NCI-H524 (cell line): ENCODE results near the gene BCO1.

Experiments
- DNase-seq, 2 experiments: peaks; one replicate each; lab custom pipeline; 2025; lab: John Stamatoyannopoulos, UW

Gene BCO1

GRCh38 chr16:81318711-81319110 lies 80.2 kb downstream of the BCO1 start:
- no peak for DNase-seq

- DNase-seq = no peak
Observed at GRCh38 chr16:81319221-81319912, 80.9 kb downstream of the BCO1 start.

DNA sequence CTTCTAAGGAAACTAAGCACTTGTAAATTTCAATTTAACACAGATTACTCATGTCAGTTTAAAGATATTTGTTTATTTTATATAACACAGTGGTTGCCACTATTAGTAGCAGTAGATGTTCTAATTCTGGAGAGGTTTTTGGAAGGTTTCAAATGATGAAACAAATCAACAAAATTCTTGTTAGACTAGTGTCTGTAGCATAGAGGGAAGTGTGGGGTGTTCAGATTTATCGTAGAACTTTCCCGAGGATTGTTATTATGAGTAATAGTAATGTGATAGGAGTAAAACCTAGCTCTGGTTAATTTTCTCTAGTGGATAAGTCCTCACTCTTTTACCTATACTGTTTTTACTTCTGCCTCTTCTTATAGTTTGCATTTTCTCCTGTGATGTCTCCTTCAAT lies 82.5 kb downstream of the BCO1 start:
- DNase-seq = no peak

- no peak for DNase-seq
Observed at GRCh38 chr16:81321536-81321935, 83.0 kb downstream of the BCO1 start.

DNA sequence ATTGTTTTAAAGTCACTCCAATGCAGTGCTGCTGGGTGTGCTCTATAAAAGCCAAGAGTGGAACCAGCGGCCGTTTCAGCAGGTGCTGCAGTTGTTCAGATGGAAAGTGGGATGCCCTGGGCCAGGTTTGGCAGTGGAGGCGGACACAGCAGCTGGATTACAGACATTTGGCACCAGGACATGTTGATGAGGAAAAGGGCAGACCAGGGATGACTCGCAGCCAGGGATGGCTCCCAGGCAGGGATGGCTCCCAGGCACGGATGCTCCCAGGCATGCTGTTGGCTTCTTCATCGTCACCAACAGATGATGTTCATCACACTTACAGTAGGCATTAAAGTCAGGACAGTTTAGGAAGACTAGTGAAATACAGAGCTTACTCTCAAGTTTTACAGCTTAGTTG lies 86.3 kb downstream of the BCO1 start:
- DNase-seq = no peak

GRCh38 chr16:81327011-81327410 lies 88.5 kb downstream of the BCO1 start:
- no peak for DNase-seq

DNA sequence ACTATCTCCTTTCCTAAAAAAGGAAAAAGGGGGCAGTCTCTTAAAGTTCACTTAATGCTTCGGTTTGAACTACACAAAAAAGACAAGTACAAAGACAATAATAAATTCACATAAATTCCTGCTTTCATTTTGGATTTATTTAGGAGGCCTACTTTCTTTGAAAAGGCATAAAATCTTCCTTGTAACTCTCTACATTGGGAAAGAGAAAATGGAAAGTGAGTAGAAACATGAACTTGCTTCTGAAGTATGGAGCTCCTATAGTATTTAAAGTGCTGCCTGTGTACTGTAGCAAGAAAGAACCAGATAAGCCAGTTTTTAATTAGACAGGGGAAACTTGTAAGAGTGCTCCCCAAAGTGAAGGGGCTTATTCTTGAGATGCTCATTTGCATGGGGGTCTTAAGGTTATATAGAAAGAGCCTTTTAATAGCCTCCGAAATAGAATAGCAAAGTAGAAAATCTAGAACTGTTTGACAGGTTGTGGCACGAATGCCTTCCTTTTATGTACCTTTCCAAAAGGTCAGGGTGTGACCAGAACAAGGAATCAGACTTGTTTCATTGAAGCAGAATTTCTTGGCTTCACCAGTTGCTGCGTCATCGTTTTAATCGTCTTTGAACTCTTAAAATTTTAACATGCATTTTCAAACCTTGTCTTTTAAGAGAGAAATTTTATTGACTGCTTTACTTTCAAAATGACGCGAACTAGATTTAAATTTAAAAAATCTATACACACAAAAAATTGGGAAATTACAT lies 89.1 kb downstream of the BCO1 start:
- DNase-seq = no peak

DNA sequence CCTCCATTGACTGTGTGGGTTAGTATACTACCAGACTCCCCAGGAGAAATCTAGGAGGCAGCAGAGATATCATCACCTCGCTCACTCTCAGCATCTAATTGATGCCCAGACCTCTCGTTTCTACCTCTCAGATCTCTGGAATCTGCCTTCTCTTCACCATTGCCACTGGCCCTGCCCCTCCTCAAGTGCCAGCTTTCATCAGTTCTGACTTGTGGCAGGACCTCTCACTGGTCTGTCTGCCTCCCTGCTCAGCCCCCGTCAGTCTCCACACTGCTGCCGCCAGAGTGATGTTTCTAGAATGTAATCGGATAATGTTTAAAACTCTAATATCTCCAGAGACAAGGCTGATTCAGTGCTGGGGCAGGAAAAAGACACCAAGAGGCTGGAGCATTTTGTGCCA lies 91.5 kb downstream of the BCO1 start:
- DNase-seq = no peak

- DNase-seq = no peak
Observed at GRCh38 chr16:81333356-81333755, 94.9 kb downstream of the BCO1 start.

DNA sequence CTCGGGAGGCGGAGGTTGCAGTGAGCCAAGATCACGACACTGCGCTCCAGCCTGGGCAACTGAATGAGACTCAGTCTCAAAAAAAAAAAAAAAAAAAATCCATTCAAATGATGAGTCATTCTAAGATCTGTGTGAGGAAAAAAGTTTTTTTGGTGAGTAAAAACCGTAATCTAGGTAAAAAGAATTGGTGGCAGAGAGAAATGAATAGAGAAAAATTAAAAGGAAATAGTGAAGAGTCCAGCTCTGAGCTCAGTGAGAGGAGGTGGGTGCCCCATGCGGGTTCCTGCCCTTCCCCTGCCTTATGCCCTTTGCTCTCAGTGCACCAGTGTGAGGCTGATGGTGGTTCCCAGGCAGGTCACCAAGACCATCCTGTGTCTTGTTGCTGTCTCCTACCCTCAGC lies 97.2 kb downstream of the BCO1 start:
- no peak for DNase-seq

DNA sequence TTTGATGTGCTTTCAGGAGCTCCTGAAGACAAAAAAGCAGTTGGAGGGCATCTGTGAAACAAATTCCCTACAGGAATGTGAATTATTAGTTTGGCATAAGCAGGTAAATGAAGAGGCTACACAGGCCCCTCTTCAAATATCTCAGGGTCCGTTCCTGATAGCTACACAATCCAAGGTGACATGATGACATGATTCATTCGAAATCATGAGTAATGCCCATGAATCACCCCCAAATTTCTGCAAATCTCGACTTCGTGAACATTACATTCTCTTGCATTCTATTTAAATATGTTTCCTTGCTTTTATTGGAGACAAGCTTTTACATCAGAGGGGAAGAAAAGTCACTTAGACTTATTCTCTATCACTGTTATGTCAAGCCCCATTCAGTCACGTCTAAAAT lies 98.6 kb downstream of the BCO1 start:
- DNase-seq = no peak
